ENCODE measurements around the gene PAK1.

PAK1 gene

GRCh38 chr11:77472991-77473800 is 698 bp downstream of the PAK1 start:
- no peak for FAIRE-seq

- no peak for FAIRE-seq
Measured at GRCh38 chr11:77471558-77472193, 2.2 kb downstream of the PAK1 start.

- no peak for FAIRE-seq
Measured at GRCh38 chr11:77470971-77471370, 2.9 kb downstream of the PAK1 start.

- FAIRE-seq = no peak
Measured at GRCh38 chr11:77470504-77470903, 3.4 kb downstream of the PAK1 start.

- FAIRE-seq = no peak
Measured at GRCh38 chr11:77468527-77468926, 5.4 kb downstream of the PAK1 start.

- FAIRE-seq = no peak
Measured at GRCh38 chr11:77467993-77468392, 5.9 kb downstream of the PAK1 start.

GRCh38 chr11:77467233-77467632 is 6.7 kb downstream of the PAK1 start:
- no peak for FAIRE-seq

GRCh38 chr11:77457340-77457739 is 16.6 kb downstream of the PAK1 start:
- FAIRE-seq = no peak

GRCh38 chr11:77455740-77456139 is 18.2 kb downstream of the PAK1 start:
- FAIRE-seq = no peak

- FAIRE-seq = no peak
Measured at GRCh38 chr11:77454867-77455655, 18.8 kb downstream of the PAK1 start.

GRCh38 chr11:77450227-77450626 is 23.7 kb downstream of the PAK1 start:
- FAIRE-seq = no peak

- FAIRE-seq = no peak
Measured at GRCh38 chr11:77449784-77450183, 24.1 kb downstream of the PAK1 start.

GRCh38 chr11:77449060-77449521 is 24.8 kb downstream of the PAK1 start:
- FAIRE-seq = no peak

- no peak for FAIRE-seq
Measured at GRCh38 chr11:77448269-77448668, 25.6 kb downstream of the PAK1 start.

GRCh38 chr11:77446911-77447629 is 26.8 kb downstream of the PAK1 start:
- no peak for FAIRE-seq

- no peak for FAIRE-seq
Measured at GRCh38 chr11:77444261-77444660, 29.6 kb downstream of the PAK1 start.

- FAIRE-seq = no peak
Measured at GRCh38 chr11:77442394-77443053, 31.4 kb downstream of the PAK1 start.

- no peak for FAIRE-seq
Measured at GRCh38 chr11:77441426-77441825, 32.5 kb downstream of the PAK1 start.

- no peak for FAIRE-seq
Measured at GRCh38 chr11:77440678-77441077, 33.2 kb downstream of the PAK1 start.

- FAIRE-seq = no peak
Measured at GRCh38 chr11:77438487-77438886, 35.4 kb downstream of the PAK1 start.

GRCh38 chr11:77436969-77437368 is 36.9 kb downstream of the PAK1 start:
- FAIRE-seq = no peak

- no peak for FAIRE-seq
Measured at GRCh38 chr11:77436506-77436905, 37.4 kb downstream of the PAK1 start.
